GM19395 (cell line): ENCODE results near the gene TLE4.
"Not testable (repeated sequence)": the region's sequence is repeated elsewhere in the genome, so short reads cannot be mapped to it uniquely, and the experiment has no call there.

Experiments
- ATAC-seq: cut with Tn5 transposase; IDR thresholded peaks from one replicate; pipeline ENCODE4 v1.9.1; 2021; ENCODE audit warnings: mild to moderate bottlenecking, moderate library complexity; ENCODE audit not compliant: unreplicated experiment

Gene TLE4

DNA sequence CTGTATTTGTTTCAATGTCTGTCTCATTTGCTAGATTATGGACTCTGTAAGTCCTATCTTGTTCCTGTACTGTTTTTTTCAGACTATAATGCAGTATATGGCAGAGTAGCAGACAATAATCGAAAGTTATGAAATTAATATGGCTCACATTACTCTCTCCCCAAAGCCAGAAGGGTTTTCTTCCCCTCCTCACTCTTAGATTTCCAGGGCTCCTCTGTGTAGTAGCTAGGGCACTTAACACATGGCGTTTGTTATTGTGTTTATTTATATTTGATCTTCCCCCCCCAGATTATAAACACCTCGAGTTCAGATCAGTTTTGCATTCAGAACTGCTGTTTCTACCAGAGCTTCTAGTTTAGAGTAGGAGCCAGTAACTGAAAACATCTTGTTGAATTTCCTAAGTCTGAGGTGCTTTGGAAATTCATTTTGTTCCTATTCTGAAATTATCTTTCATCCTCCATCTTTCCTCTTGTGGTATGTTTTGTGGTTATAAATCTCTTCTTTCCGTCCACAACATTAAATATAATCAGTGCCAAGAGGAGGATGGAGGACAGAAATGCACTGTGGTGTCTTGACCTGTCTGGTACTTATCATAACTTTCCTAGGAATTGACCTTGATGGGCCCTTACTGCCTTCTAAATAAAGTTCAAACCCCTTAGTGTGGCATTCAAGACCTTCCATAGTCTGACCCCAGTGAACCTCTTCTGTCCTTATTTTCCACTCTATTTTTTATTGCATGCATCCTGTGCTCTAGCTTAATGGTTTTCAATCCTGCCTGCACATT, 27.0 kb downstream of the TLE4 start:
- no peak for ATAC-seq

DNA sequence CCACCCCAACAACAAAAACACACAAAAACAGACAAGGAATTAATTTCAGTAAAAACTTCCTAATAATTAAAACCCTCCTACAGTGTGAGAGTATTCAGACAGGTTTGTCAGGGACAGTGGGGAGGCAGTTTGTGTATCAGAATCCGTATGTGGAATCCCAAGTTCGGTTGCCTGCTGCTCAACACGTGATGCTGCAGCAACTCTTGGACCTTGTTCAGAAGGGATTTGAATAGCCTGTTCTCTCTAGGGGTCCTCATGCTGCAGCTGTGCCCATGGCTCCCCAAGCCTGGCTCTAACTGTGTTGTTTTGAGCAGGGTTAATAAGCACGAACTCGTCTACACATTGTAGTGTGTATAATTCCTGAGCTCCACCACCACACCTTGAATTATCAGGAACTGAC, 28.7 kb downstream of the TLE4 start:
- no peak for ATAC-seq

DNA sequence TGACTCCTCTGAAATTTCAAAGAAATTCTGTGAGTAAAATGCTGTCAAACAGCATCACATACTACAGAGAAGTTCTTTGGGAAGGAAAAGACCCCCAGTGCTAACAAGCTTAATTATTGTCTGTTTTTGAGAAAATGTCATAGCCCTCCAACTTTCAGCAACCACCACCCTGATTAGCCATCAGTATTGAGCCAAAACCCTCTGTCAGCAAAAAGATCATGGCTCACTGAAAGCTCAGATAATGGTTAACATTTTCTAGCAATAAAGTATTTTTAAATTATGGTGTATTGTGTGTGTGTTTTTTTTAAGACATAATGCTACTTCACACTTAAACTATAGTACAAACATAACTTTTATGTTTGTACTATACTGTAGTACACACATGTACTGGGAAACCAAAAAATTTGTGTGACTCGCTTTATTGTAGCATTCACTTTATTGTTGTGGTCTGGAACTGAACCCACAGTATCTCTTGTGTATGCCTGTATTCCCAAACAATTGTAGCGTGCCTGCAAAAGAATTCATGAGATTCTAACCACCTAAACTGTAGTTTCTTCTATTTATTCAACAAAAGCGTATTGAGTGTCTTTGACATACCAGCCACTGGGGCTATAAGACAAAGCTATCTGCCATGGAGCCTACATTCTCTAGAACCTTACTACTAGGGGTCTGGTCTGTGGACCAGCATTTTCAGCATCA, 31.6 kb downstream of the TLE4 start:
- no peak for ATAC-seq

DNA sequence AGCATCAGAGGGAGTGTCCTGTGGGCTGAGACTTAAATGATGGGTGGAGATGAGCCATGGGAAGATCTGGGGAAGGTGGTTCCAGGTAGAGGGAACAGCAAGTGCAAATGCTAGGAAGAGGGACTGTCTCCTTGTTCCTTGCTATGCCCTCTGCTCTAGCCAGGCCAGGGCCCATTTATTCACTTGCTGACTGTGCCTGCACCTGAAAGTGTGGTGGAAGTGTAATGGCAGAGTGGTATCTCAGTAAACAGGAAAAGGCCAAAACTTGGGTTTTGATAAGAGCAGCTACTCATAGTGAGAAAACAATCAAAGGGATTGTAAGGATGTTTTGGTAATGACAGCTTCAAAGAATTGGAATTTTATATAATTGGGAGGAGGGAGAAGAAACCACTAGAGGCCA, 32.4 kb downstream of the TLE4 start:
- ATAC-seq: no peak

DNA sequence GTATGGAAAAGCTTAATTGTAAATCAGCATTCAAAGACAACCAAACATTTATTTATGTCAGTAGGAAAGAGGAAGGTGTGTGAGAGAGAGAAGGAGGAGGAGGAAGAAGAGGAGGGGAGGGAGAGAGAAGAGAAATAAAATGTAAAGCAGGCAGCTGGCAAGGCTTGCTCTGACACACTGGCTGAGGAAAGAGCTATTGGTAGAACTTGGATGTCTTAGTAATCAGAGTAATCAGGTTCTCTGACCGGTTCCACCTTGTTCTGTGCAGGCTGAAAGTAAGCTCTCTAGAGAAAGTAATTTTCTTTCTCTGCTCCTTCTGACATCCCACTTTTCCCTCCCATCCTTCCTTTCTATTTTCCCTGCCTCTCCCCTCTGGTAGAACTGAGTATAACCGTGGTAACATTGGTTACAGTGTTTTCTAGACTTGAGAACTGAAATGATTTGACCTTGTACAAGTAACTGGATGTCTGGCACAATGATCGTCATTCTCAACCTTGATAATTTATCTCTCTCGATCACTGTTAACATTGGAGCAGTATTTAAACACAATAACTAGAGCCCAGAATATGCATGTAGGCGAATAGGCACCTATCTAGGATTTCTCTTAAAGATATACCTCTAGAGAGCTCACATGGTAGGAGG, 33.3 kb downstream of the TLE4 start:
- no peak for ATAC-seq

DNA sequence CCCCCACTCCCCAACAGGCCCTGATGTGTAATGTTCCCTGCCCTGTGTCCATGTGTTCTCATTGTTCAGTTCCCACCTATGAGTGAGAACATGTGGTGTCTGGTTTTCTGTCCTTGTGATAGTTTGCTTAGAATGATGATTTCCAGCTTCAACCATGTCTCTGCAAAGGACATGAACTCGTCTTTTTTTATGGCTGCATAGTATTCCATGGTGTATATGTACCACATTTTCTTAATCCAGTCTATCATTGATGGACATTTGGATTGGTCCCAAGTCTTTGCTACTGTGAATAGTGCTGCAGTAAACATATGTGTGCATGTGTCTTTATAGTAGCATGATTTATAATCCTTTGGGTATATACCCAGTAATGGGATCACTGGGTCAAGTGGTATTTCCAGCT, 34.8 kb downstream of the TLE4 start:
- ATAC-seq: not testable (repeated sequence)

DNA sequence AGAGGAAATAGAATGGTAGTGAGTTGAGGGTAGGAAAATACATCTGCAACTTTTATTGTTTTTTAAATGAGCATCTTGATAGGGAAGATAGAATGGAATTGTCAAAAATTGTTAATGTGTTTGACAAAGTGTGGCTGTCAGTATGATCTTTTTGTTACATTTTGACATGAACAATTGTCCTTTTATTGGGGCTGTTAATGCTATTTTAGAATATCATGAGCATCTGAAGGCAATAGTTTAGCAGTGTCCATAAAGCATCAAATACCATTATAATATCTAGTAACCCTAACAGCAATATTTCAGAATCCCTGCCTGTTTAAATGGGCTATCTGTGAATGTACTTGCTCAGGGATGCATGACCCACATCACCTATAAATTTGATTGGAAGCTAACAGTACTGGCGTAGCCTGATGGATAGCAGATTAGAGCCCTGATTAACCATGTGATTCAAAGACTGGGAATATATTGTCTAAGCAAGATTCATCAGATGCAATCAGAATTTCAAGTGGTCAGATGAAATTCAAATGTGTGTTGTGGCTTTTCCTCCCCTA, 37.8 kb downstream of the TLE4 start:
- ATAC-seq: no peak

DNA sequence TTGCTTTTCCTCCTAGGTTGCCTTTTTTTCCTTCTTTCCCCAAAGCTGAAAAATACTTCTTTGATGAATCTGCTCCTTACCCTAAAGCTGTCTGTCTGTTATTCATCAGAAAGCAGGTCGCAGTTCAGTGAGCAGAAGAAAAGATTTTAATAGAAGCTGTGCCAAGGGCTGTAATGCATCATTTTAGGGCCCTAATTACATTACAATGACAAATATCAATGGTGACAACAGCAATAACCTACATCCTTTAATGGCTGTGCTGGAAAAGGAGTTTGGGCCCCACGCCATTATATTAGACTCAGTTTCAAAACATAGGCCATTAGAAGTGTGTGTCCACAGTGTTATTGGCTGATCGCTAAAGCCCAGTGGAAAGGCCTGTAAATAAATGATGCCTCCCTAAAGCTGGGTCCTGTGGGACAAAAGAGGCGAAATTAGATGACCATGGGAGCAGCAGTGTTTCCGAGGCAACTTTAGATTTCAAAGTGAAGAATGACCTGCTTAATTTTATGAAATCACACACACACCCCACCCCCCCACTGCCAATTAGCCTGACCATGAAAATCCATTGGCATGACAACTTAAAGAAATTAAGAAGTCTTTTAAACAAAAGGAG, 38.4 kb downstream of the TLE4 start:
- no peak for ATAC-seq

DNA sequence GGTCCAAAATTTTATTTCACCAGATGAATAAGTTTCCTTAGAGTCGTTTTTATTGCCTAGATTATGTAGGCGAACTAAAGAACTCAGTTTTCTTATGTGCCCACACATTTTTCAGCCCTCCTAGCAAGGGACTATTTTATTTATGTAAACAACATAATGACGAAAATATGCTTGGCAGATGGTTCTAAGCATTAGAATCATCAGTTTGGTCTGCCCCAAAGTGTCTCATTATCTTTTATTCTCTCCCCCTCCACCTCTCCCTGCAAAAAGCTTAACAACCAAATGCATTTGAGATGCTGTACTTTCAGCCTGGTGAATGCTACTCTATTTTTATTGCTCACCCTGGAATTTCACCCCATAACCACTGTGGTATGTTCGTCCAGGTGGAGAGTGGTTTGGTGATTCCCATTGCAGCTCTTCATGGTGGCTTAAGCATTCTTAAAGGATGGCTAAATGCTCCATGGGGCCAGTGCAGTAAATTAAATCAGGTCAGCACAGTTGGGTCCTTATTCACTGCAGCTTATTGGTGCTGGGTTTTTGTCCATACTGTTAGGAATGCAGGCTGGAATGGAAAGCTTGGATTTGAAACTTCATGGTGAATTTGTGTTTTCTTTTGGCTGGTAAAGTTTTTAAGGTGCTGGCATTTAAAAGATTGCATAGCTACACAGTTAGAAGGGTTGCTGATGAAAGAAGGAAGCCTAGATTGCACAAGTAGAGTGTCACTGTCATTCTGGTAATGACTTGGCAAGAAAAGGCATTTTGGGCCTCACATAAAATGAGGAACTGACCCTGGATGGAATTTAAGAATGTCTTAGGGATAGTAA, 39.2 kb downstream of the TLE4 start:
- peak; percentile 94 for ATAC-seq

DNA sequence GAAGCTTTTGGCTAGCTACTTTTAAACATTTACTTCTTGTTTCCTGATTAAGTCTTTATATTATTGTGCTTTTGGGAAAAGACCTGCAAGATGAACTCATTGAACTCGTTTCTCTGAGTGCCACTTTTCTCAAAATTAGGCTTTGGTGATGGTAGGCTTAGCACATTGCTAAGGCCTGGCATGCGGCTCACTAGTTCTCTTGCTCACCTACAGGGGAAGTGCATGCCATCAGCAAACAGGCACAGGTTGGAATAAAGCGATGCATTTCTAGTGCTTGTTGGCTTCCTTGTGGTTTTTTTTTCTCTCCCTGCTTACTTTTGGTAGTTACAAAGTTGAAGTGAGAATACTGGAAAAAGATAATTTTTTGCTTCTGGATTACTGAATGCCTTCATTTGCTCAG, 41.4 kb downstream of the TLE4 start:
- ATAC-seq: no peak

DNA sequence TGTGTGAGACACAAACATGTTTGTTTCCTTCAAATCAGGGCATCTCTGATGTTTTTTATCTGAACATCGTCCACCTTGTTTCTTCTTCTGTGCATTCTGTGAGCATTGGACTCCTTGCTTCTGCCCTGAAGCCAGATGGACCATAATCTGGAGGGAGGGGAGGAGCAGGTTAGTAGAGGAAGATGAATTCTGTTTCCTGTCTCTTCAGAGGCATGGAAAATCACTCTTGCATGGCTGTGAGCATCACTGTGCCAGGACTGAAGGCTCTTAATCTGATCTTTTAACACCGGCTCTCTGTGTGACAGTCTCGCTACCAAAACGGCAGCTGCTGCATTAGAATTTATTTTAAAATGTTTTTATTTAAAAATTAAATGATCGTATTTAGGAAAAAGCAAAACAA, 43.3 kb downstream of the TLE4 start:
- ATAC-seq: no peak

DNA sequence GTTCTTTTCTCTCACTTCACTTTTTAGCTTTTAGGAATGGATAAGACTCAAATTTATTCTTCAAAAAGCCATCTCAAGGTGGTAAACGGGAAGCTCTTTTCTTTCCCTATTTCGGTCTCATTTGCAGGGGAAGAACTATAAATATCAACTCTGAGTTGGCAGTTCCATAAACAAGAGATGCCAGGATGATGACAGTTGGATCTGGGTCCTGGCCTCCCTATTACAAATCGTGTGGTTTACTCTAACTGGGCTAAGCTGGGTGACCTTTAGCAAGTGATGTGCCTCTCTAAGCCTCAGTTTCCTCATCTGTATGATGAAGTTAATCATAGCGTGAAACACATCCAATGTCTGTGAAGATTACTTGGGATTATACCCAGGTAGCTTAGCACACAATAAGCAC, 44.2 kb downstream of the TLE4 start:
- ATAC-seq: no peak

DNA sequence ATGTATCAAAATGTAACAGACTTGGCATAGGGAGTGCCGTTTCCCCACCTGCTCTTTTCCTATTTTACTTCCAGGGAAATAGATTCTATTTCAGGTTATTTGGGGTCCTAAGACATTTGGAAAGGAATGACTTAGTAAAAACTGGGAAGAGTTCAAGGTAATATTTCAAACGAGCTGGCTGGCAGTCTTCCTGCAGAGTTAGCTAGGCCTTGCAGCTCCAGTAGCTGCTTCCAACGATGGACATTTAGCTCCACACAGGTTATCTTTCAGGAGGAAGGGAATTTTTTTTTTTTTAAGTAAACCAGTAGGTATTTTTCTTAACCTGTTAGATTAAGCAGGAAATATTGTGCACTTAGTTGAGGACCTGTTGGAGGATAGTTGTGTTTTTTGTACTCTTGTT, 45.2 kb downstream of the TLE4 start:
- no peak for ATAC-seq

DNA sequence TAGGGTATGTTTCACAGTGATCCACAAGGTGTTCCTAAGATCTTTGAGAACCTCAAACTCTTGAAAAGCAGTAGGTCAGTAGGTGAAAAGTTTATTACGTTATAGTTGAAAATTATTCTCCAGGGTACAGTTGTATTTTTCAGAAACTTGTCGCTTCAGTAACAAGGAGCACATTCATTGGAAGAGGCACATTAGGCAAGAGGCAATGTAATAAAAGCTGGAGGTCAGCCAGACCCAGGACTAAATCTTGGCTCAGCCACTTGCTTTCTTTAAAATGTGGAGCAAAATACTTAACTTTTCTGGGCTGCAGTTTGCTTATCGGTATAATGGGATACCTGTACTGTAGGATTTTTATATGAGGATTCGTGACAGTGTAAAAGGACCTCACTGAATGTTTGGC, 45.6 kb downstream of the TLE4 start:
- no peak for ATAC-seq

DNA sequence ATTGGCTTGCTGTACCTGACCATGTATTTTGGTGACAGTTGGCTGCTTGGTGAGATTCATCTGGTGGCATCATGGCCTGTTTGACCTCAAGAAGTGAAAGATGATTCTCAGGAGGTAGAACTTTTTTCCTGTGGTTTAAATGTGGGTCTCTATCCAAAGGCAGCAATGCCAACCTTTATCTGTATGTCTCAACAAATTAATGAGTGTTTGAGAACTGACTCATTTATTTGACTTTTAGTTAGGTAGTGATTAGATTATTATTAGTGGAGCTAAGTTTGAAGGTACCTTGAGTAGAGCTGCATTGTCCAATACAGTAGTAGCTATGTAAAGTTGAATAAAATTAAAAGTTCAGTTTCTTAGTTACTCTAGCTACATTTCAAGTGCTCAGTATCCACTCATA, 48.2 kb downstream of the TLE4 start:
- ATAC-seq: no peak

DNA sequence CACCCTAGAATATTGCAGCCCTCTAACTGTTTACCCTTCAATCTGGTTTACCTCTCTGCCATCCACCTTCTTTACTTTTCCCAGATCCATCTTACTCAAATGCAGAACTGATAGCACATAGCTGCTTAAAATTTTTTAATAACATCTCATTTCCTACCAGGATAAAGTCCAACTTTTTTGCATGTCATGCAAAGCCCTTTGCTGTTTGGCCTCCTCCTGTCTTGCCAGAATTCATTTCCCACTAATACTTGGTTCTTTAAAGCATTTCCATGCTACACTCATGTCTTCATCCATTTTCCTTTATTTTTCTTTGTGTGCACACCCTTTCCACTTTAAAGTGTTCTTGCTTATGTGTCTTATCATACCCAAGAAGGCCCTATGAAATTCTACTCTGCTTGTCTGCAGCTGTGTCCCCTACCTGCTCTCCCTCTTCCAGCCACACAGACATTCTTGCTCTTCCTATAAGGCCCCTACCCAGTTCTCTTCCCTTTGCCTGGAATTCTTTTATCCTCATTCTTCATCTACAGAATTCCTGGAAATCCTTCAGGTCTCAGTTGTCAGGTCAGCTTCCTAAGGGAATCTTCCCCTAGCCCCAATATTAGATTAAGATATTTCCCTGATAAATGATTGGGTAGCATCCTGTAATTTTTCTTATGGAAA, 50.3 kb downstream of the TLE4 start:
- ATAC-seq: no peak

DNA sequence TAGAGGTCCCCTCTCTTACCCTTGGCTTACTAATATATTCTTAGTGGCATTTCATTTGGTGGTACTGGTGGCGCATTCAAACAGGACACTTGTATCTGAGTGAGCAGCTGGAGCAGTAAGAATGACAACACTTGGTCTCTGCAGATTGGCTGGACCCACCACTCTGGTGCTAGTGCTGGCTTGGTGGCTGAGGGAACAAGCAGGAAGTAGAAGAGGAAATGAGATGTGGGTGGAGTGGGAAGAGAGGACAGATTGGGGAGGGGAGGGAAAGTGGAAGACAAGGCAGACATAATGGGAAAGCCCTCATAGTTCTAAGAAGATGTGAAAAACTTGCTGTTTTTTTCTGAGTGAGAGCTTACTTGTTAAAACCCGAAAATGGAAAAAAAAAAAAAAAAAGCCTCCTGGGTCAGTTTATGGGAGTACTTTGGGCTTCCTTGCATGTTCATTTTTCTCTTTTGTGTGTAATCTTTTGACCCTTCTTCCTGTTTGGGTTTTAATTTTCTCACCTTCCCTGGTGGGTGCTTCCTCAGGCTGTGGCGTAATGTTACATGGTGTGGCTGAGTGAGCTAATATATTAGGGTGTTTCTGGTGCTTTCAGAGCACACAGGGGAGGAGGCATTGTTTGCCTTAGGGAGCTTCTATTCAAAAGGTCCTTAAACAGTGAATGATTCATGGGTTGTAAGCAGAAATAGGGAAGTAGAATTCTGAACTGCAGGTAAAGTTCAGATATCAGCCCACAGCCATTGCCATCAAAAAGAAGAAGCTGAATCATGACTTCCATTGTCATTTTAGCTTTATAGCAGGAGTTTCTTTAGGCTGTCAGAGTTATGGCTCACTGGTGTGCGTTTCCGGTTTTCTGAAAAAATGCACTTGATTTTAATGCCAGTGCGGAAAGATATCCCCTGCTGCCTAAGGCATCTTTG, 52.3 kb downstream of the TLE4 start:
- ATAC-seq: peak; percentile 92

DNA sequence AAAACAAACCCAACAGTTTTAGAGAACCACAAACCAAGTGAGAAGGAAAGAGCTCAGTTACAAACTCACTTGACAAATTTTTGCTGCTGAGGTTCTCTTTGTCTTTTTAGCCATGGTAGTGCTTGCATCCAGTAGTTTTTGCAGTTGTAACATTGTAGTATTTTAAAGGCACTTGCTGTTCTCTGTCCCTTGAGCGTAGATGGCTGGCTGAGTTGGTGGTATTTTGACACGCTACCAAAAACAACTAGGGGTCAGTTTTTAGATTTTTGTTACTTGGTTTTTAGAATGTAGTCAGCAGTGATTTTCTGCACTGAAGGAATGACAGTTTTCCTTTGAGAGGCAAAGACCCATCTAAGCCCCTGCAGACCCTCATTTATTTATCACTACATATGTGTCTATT, 58.0 kb downstream of the TLE4 start:
- no peak for ATAC-seq
